ENCODE measurements around the gene DYRK4.
A peak's percentile ranks its signal among the peaks of the same experiment; 100 is the strongest.

DYRK4 gene

GRCh38 chr12:4628406-4628805, 66.4 kb downstream of the DYRK4 start:
- DNase-seq = no peak

- no peak for DNase-seq
Observed at GRCh38 chr12:4630262-4630661, 68.3 kb downstream of the DYRK4 start.

GRCh38 chr12:4643747-4644146, 81.7 kb downstream of the DYRK4 start:
- DNase-seq = no peak

- no peak for DNase-seq
Observed at GRCh38 chr12:4645023-4645422, 83.0 kb downstream of the DYRK4 start.

- no peak for DNase-seq
Observed at GRCh38 chr12:4648104-4648500, 86.1 kb downstream of the DYRK4 start.

GRCh38 chr12:4648501-4649357, 86.7 kb downstream of the DYRK4 start, which contains the start of the genes AKAP3 and NDUFA9:
TSS of gene AKAP3 (minus strand) at chr12:4649051. CDS start at chr12:4638196, 10,855 bp downstream.
TSS of gene NDUFA9 (plus strand) at chr12:4649114. CDS start at chr12:4649127, 13 bp downstream.
- DNase-seq = peak; percentile 72

- no peak for DNase-seq
Observed at GRCh38 chr12:4649358-4649661, 87.3 kb downstream of the DYRK4 start.

GRCh38 chr12:4653257-4653656, 91.2 kb downstream of the DYRK4 start:
- DNase-seq = no peak

- DNase-seq = no peak
Observed at GRCh38 chr12:4653691-4654090, 91.7 kb downstream of the DYRK4 start.
